IMR-90 (cell line): ENCODE data around the gene JMJD8. TPM values are rescaled to one million over a fixed set of nuclear protein-coding genes. Genes with fewer than 3 reads are reported as not detected.

ENCODE experiments used
- ATAC-seq: fragments of 200-7000 bp; cut with Tn5 transposase; 2 replicates; pipeline ENCODE4 v1.9.1; 2020; ENCODE audit warnings: low read depth, mild to moderate bottlenecking, moderate library complexity
- BruUV-seq: library from RNA; stranded (reverse); fragments of 400-500 nt; replicated peaks from 2 replicates; lab custom pipeline; 2021; lab: Mats Ljungman, UMichigan
- CTCF ChIA-PET: fragments of 300-600 bp; formaldehyde crosslinking; extraction: SDS; loops from one replicate; lab custom pipeline; 2021; ENCODE audit warnings: antibody characterized with exemption; lab: Yijun Ruan, JAX
- POLR2A ChIA-PET: fragments of 300-600 bp; sonication (Branson Sonifier 250); formaldehyde crosslinking; loops from one replicate; lab custom pipeline; 2022; ENCODE audit warnings: antibody characterized with exemption; ENCODE audit not compliant: unreplicated experiment; lab: Charles Lee
- DNase-seq: peaks from one replicate; pipeline ENCODE4 v3.0.0; 2013
- H2AFZ ChIP-seq: replicated peaks from 2 replicates; pipeline ENCODE3; 2013; ENCODE audit warnings: low read length, mild to moderate bottlenecking; ENCODE audit not compliant: poor library complexity
- H2AK5ac ChIP-seq: 2 replicates; pipeline ENCODE4 v1.6.1; 2013; ENCODE audit warnings: low read depth, low read length, inconsistent platforms
- H2AK9ac ChIP-seq: replicated peaks from 2 replicates; pipeline ENCODE3; 2013; ENCODE audit warnings: mild to moderate bottlenecking, low read depth, low read length, moderate library complexity; ENCODE audit not compliant: poor library complexity
- H2BK120ac ChIP-seq: 2 replicates; pipeline ENCODE4 v1.6.1; 2013; ENCODE audit warnings: low read depth, low read length, inconsistent platforms
- H2BK15ac ChIP-seq: 3 replicates; pipeline ENCODE4 v1.6.1; 2013; ENCODE audit warnings: low read depth, low read length, inconsistent platforms
- H2BK20ac ChIP-seq: 2 replicates; pipeline ENCODE4 v1.6.1; 2013; ENCODE audit warnings: low read depth, mild to moderate bottlenecking, inconsistent platforms, low read length, moderate library complexity
- H2BK5ac ChIP-seq: 2 replicates; pipeline ENCODE4 v1.6.1; 2013; ENCODE audit warnings: mild to moderate bottlenecking, low read depth, low read length, inconsistent platforms; ENCODE audit not compliant: poor library complexity, severe bottlenecking
- H3K14ac ChIP-seq: replicated peaks from 2 replicates; pipeline ENCODE4 v1.6.1; 2013; ENCODE audit warnings: low read depth, low read length, inconsistent platforms
- H3K18ac ChIP-seq: 2 replicates; pipeline ENCODE4 v1.6.1; 2013; ENCODE audit warnings: low read depth, low read length, control low read depth
- H3K23ac ChIP-seq: 2 replicates; pipeline ENCODE4 v1.6.1; 2013; ENCODE audit warnings: low read depth, low read length, inconsistent platforms
- H3K27ac ChIP-seq: 2 replicates; pipeline ENCODE4 v1.5.1; 2013; ENCODE audit warnings: mild to moderate bottlenecking, control low read depth, low read length; ENCODE audit not compliant: insufficient read depth
- H3K27me3 ChIP-seq: 2 replicates; pipeline ENCODE4 v1.6.1; 2013; ENCODE audit warnings: low read length; ENCODE audit not compliant: control insufficient read depth, insufficient read depth
- H3K36me3 ChIP-seq: 2 replicates; pipeline ENCODE4 v1.6.1; 2013; ENCODE audit warnings: low read length, mixed read lengths; ENCODE audit not compliant: control insufficient read depth, insufficient read depth
- H3K4ac ChIP-seq: 2 replicates; pipeline ENCODE4 v1.6.1; 2013; ENCODE audit warnings: low read depth, low read length, inconsistent platforms
- H3K4me1 ChIP-seq: 2 replicates; pipeline ENCODE4 v1.6.1; 2013; ENCODE audit warnings: low read length, mixed read lengths; ENCODE audit not compliant: control insufficient read depth, insufficient read depth
- H3K4me2 ChIP-seq: 2 replicates; pipeline ENCODE4 v1.6.1; 2013; ENCODE audit warnings: low read depth, mild to moderate bottlenecking, control low read depth, low read length, moderate library complexity
- H3K4me3 ChIP-seq: 2 replicates; pipeline ENCODE4 v1.5.1; 2013; ENCODE audit warnings: low read depth, mild to moderate bottlenecking, control low read depth, low read length, moderate library complexity; ENCODE audit not compliant: insufficient read depth
- H3K56ac ChIP-seq: 2 replicates; pipeline ENCODE4 v1.6.1; 2013; ENCODE audit warnings: low read length, inconsistent platforms; ENCODE audit not compliant: insufficient read depth; ENCODE audit errors: extremely low read depth
- H3K79me1 ChIP-seq, 2 experiments: 2 replicates each; pipeline ENCODE4 v1.6.1; 2013; ENCODE audit warnings: low read length in 2 of 2, inconsistent platforms in 1 of 2, low read depth in 1 of 2
- H3K9ac ChIP-seq: 2 replicates; pipeline ENCODE4 v1.6.1; 2013; ENCODE audit warnings: low read depth, low read length, control low read depth
- H3K9me1 ChIP-seq: 2 replicates; pipeline ENCODE4 v1.6.1; 2013; ENCODE audit warnings: low read length, inconsistent platforms; ENCODE audit not compliant: insufficient read depth
- H3K9me3 ChIP-seq: 2 replicates; pipeline ENCODE4 v1.6.1; 2013; ENCODE audit warnings: low read length; ENCODE audit not compliant: control insufficient read depth, insufficient read depth
- H4K20me1 ChIP-seq: 2 replicates; pipeline ENCODE4 v1.6.1; 2013; ENCODE audit warnings: low read length, inconsistent platforms; ENCODE audit not compliant: insufficient read depth
- H4K5ac ChIP-seq: 2 replicates; pipeline ENCODE4 v1.6.1; 2013; ENCODE audit warnings: mild to moderate bottlenecking, low read depth, low read length, control low read depth
- H4K8ac ChIP-seq, 2 experiments: 2 replicates each; pipeline ENCODE4 v1.6.1; 2013; ENCODE audit warnings: low read depth in 2 of 2, low read length in 2 of 2, control low read depth in 1 of 2, inconsistent platforms in 1 of 2
- H4K91ac ChIP-seq: 2 replicates; pipeline ENCODE4 v1.6.1; 2013; ENCODE audit warnings: low read depth, low read length, inconsistent platforms; ENCODE audit not compliant: insufficient read depth
- RFX5 ChIP-seq: IDR thresholded peaks from 2 replicates; pipeline ENCODE4 v1.8.0; 2012; ENCODE audit warnings: low read depth, mild to moderate bottlenecking, low read length, moderate library complexity
- WGBS, 2 experiments: methylation state at CpG; one replicate each; pipeline versions ENCODE4 v1.1.5 to v1.1.7; 2013; ENCODE audit warnings: missing lambda C conversion rate in 2 of 2; ENCODE audit not compliant: insufficient read length in 1 of 2; ENCODE audit errors: extremely low coverage in 2 of 2; 5-methylcytosine and 5-hydroxymethylcytosine counted together
- dilution Hi-C: fragments of 300-500 bp; cut with HindIII; formaldehyde crosslinking; loops from one replicate; pipeline ENCODE4 v1.14.3; 2018; ENCODE audit warnings: low sequenced_read_pairs; ENCODE audit not compliant: unreplicated experiment
- in situ Hi-C: fragments of 300-500 bp; cut with MboI; formaldehyde crosslinking; loops from 3 replicates; pipeline ENCODE4 v1.14.3; 2019; ENCODE audit warnings: low sequenced_read_pairs, inconsistent platforms, mixed read lengths
- intact Hi-C: fragments of 100-400 bp; cut with micrococcal nuclease; formaldehyde crosslinking; loops from 2 replicates; pipeline ENCODE4 v1.10.0; 2022
- polyA plus RNA-seq, 3 experiments: library from polyadenylated mRNA; depleted of rRNA; stranded (reverse); fragments of >200 nt; gene quantifications; 2 replicates each; pipeline ENCODE4 v1.2.3, GENCODE V29; 2012; ENCODE audit warnings: low replicate concordance in 1 of 3
- total RNA-seq: library from RNA; depleted of rRNA; stranded (reverse); fragments of >200 nt; gene quantifications from 2 replicates; pipeline ENCODE4 v1.2.3, GENCODE V29; 2012
- TF ChIP-seq, protein P1 (sequence below): conservative IDR thresholded peaks from 2 replicates; pipeline ENCODE4 v1.5.1; 2012; ENCODE audit warnings: mild to moderate bottlenecking, low read depth, low read length, improper control_type of control experiment

Gene JMJD8
- total and polyA plus RNA-seq, 2 of the 4 experiments (the other 2 are of a cell fraction): 17.7 to 62.5 TPM

DNA sequence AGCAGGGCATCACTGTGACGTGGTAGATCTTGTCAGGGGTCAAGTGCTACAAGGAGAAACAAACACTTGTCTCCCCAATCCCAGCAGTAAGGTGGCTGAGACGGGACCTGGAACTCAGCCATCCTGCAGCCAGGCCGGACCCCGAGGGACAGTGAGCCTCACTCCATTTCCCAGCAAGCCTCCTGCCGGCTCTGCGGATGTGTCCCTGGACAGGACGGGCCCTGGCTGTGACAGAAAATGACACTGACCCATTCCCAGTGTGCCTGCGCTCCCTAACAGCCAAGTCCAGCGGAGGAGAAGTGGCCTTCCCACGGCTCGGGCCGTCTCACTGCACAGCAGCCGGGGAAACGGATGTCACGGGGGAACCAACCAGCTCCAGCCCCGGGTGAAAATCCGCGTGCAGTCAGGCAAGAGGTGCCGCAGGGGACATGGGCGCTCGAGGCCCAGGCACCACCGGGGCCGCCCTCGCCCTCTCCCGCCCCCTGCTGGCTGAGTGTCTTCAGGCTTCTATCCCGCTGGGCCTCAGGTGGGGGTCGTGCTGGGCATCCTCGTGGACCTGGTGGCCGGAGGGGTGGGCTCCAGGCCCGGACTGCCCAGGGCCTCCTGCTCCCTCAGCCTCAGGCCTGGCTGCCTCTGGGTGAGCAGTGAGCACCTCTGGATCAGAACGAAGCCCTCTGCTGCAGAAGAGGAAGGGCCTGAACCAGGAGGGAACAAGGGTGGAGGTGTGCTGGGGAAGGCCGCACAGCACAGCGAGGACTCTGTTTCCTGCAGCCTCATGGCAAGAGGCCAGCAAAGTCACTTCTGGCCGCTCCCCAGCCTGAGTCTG, 49.5 kb upstream of the JMJD8 start:
- CTCF ChIA-PET: no interaction called here
- Histone ChIP-seq H4K20me1 (peaks cover under 1% of the 10 kb centered on the region; the same call in 1 of the 2 replicates), H3K18ac (no peak overlapping the region), H3K4me1 (peaks cover under 1% of the 10 kb centered on the region), H3K4ac (no peak overlapping the region), H2BK20ac (no peak overlapping the region), H3K14ac (no peak overlapping the region), H3K9ac (no peak overlapping the region), H4K5ac (no peak overlapping the region), H3K56ac (no peak overlapping the region), H2AK9ac (peak overlapping the region; percentile 65), H2BK120ac (no peak overlapping the region), H4K91ac (no peak overlapping the region), H4K8ac (no peak overlapping the region), H2BK15ac (no peak overlapping the region), H3K9me1 (no peaks in the 10 kb centered on the region), H2BK5ac (no peak overlapping the region), H3K36me3 (peaks cover 49% of the 10 kb centered on the region), H2AK5ac (no peak overlapping the region), H3K27me3 (no peaks in the 10 kb centered on the region), H3K79me1 (peaks cover 0 to 4% of the 10 kb centered on the region in 2 experiments; a peak in 1 of 4 replicates), H3K4me2 (no peak overlapping the region), H2AFZ (no peak overlapping the region), H3K9me3 (no peaks in the 10 kb centered on the region), H3K4me3 (no peak overlapping the region), H3K27ac (no peak overlapping the region), H3K23ac (no peak overlapping the region)
- intact Hi-C loops: no loop called here
- TF ChIP-seq, protein P1, sequence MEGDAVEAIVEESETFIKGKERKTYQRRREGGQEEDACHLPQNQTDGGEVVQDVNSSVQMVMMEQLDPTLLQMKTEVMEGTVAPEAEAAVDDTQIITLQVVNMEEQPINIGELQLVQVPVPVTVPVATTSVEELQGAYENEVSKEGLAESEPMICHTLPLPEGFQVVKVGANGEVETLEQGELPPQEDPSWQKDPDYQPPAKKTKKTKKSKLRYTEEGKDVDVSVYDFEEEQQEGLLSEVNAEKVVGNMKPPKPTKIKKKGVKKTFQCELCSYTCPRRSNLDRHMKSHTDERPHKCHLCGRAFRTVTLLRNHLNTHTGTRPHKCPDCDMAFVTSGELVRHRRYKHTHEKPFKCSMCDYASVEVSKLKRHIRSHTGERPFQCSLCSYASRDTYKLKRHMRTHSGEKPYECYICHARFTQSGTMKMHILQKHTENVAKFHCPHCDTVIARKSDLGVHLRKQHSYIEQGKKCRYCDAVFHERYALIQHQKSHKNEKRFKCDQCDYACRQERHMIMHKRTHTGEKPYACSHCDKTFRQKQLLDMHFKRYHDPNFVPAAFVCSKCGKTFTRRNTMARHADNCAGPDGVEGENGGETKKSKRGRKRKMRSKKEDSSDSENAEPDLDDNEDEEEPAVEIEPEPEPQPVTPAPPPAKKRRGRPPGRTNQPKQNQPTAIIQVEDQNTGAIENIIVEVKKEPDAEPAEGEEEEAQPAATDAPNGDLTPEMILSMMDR: 0 out of 2 replicates have a peak, but pooled peaks have one; percentile 20
- TF ChIP-seq RFX5: no peak
- dilution Hi-C loops: no loop called here
- POLR2A ChIA-PET: no interaction called here
- DNase-seq (no peak), ATAC-seq (no peak)
- WGBS, 2 experiments: 84% methylated on average over 11 of the region's 34 CpGs; no CpG with 5 or more reads in 1 of the 2 experiments
- no TSS peak for BruUV-seq
- in situ Hi-C loops: no loop called here
